Measurements from ENCODE around the gene NEK3. TPM values are rescaled to one million over a fixed set of nuclear protein-coding genes. Genes with fewer than 3 reads are reported as not detected.
A peak's percentile ranks its signal among the peaks of the same experiment; 100 is the strongest.

Gene NEK3
- total and polyA plus RNA-seq, 12 donors = 4.5 to 37.9 (median 6.1) TPM

DNA sequence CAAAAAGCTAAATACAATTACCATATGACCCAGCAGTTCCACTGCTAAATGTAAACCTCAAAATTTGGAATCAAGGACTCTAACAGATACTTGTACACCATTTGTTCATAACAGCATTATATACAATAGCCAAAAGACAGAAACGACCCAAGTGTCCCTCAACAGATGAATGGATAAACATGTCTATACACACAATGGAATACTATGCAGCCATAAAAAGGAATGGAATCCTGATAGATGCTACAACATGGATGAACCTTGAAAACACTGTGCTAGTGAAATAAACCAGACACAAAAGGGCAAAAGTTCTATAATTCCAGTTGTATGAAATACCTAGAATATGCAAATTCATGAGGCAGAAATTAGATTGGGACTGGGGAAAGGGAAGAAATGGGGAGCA is 12.2 kb downstream of the NEK3 start:
- DNase-seq = no peak
- intact Hi-C loops (cut with DNase I) = no loop called here
- TF ChIP-seq, protein P1, sequence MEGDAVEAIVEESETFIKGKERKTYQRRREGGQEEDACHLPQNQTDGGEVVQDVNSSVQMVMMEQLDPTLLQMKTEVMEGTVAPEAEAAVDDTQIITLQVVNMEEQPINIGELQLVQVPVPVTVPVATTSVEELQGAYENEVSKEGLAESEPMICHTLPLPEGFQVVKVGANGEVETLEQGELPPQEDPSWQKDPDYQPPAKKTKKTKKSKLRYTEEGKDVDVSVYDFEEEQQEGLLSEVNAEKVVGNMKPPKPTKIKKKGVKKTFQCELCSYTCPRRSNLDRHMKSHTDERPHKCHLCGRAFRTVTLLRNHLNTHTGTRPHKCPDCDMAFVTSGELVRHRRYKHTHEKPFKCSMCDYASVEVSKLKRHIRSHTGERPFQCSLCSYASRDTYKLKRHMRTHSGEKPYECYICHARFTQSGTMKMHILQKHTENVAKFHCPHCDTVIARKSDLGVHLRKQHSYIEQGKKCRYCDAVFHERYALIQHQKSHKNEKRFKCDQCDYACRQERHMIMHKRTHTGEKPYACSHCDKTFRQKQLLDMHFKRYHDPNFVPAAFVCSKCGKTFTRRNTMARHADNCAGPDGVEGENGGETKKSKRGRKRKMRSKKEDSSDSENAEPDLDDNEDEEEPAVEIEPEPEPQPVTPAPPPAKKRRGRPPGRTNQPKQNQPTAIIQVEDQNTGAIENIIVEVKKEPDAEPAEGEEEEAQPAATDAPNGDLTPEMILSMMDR (IDR thresholded peaks at IDR 0.05) = no peak
- Histone ChIP-seq H3K27ac (no peak overlapping the region), H3K4me3 (no peak overlapping the region), H3K4me1 (no peaks in the 10 kb centered on the region), H3K9me3 (peaks cover 0 to 3% (median 0%) of the 10 kb centered on the region in 11 donors), H3K36me3 (peaks cover 0 to 99% (median 23%) of the 10 kb centered on the region in 9 donors), H3K27me3 (no peaks in the 10 kb centered on the region)
- 90 to 92% methylated on average over 1 of the region's 1 CpG for WGBS, 2 donors
- no peak for ATAC-seq

GRCh38 chr13:52141299-52141698 is 18.1 kb downstream of the NEK3 start:
- Histone ChIP-seq H3K36me3 (peaks cover 0 to 96% (median 13%) of the 10 kb centered on the region in 9 donors), H3K9me3 (no peaks in the 10 kb centered on the region)
- intact Hi-C loops (cut with DNase I) = no loop called here

DNA sequence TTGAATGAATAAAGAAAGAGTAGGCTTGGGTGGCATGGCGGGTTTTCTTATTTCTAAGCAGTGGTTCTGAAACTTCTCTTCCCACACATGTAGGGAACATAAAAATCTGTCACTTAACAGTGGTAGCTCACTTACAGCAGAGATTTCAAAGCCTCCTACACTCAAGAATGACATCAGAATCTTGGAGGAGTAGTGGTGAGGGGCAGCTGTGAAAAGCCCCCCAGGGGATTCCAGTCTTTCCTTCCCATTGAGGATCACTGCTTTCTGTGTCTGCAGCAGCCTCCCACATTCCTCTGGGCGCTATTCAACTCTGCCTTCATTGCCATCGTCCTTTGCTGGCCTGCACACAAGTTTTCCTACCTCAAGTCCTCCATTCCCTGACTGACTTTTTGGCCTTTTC is 21.9 kb downstream of the NEK3 start:
- DNase-seq (no peak), ATAC-seq (no peak)
- Histone ChIP-seq H3K4me3 (no peak overlapping the region), H3K27me3 (no peaks in the 10 kb centered on the region), H3K27ac (no peak overlapping the region), H3K36me3 (peaks cover 0 to 95% (median 32%) of the 10 kb centered on the region in 9 donors), H3K9me3 (no peaks in the 10 kb centered on the region), H3K4me1 (no peaks in the 10 kb centered on the region)
- TF ChIP-seq, protein P1 (IDR thresholded peaks at IDR 0.05) = no peak
- intact Hi-C loops (cut with DNase I) = no loop called here
- WGBS, 2 donors = 69 to 76% methylated on average over 3 of the region's 3 CpGs

More at GRCh38 chr13:52141299-52141698, 18.1 kb downstream of the NEK3 start:
- H3K27me3 ChIP-seq = no peaks in the 10 kb centered on the region
- no peak for ATAC-seq
- no peak overlapping the region for H3K27ac ChIP-seq
- H3K4me3 ChIP-seq = no peak overlapping the region
- WGBS, 2 donors = 55 to 61% methylated on average over 2 of the region's 2 CpGs
- DNase-seq = no peak
- H3K4me1 ChIP-seq = no peaks in the 10 kb centered on the region
- TF ChIP-seq, protein P1 (IDR thresholded peaks at IDR 0.05) = peak in 2 of 9 donors; percentile 9 to 14

GRCh38 chr13:52136763-52137162 is 22.6 kb downstream of the NEK3 start:
- H3K4me1 ChIP-seq = no peaks in the 10 kb centered on the region
- no peaks in the 10 kb centered on the region for H3K27me3 ChIP-seq
- H3K9me3 ChIP-seq = no peaks in the 10 kb centered on the region
- no peak overlapping the region for H3K4me3 ChIP-seq
- H3K36me3 ChIP-seq = peaks cover 0 to 97% (median 40%) of the 10 kb centered on the region in 9 donors
- no peak for DNase-seq
- intact Hi-C loops (cut with DNase I) = no loop called here
- no peak for ATAC-seq
- H3K27ac ChIP-seq = no peak overlapping the region
- TF ChIP-seq, protein P1 (IDR thresholded peaks at IDR 0.05) = no peak
